Measurements from ENCODE around the gene PTK7. TPM values are rescaled to one million over a fixed set of nuclear protein-coding genes. Genes with fewer than 3 reads are reported as not detected.

Gene PTK7
- total RNA-seq, 1 experiment from 2014 or later = 105 TPM

DNA sequence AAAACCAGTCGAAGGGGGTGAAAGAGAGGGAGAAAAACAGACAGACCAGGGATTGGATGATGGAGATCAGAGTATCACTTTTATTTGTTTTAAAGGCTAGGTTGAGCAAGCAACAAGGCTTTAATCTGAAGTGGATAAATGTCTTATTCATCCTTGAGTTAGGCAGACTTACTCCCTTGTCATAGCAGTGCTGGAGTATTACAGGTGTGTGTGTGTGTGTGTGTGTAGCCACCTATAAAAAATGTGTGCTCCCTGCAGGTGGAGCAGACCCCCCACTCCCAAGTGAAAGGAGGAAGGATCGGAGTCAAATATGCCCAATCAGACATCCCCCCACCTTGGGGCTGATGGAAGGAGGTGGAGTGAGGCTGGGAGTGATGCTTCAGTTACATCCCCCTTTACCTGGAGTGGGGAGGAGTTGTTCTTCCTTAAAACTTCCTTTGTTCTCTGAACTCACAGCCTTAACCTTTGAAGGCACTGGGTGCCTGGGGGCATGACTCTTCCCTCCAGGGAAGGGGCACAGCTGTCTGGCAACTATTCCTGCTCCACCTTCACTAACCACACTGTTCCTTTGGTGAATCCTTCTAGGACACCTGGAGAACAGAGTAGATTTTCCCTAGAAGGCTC lies 27.3 kb downstream of the PTK7 start (continued):
- TF ChIP-seq TCF7L2 (IDR thresholded peaks at IDR 0.05; ENCODE audit: borderline replicate concordance, extremely low read depth, insufficient read depth, insufficient read length) = no peak
- TF ChIP-seq JUND (IDR thresholded peaks at IDR 0.05) = no peak
- TF ChIP-seq EGR1 (IDR thresholded peaks at IDR 0.05; ENCODE audit: low read depth) = no peak
- TF ChIP-seq CBX3 (IDR thresholded peaks at IDR 0.05; ENCODE audit: low read depth) = no peak

DNA sequence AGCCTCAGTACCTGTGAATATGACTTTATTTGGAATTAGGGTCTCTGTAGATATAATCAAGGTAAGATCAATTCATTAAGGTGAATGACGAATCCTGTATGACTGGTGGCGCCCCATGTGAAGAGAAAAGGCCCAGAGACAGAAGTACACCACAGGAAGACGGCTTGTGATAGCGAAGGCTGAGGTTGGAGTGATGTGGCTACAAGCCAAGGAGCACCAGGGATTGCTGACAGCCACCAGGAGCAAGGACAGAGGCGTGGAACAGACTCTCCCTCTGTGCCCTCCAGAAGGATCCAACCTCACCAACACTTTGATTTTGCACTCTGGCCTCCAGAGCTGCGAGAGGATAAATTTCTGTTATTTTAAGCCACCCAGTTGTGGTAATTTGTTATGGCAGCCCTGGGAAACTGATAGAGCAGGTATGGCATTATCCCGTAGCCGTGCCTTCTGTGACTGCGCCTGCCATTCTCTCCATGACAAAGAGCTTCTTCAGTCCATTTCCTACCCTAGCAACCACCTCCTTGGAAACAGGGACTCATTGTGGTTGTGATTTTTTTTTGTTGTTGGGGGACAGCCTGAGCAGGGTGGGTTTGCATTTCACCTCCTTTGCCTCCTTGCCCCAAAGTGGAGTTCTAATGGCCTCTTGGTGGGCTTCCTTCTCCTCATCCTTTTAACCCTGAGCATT lies 29.6 kb downstream of the PTK7 start:
- POLR2A ChIA-PET = interaction anchor here (0.6 kb wide), 1 partner anchor 16 kb away, joined by 4 read pairs; no protein-coding TSS in a partner anchor
- Histone ChIP-seq H3K27me3 (ENCODE audit: insufficient read depth, low read length) (no peaks in the 10 kb centered on the region), H3K9me3 (ENCODE audit: control insufficient read depth in 1 of 2, insufficient read depth in 1 of 2, low read depth in 1 of 2, low read length in 2 of 2) (no peaks in the 10 kb centered on the region), H3K36me3 (ENCODE audit: control insufficient read depth in 1 of 2, insufficient read depth in 2 of 2, low read length in 2 of 2) (no peaks in the 10 kb centered on the region), H3K4me3 (replicated peaks in 1 of 2; ENCODE audit: low read depth in 1 of 2, low read length in 2 of 2) (no peak overlapping the region), H3K9ac (ENCODE audit: low read length) (no peak overlapping the region), H2AFZ (ENCODE audit: low read depth, low read length, poor library complexity, severe bottlenecking) (no peak overlapping the region), H3K9me2 (ENCODE audit: insufficient read depth) (no peaks in the 10 kb centered on the region), H3K4me2 (ENCODE audit: low read length) (no peak overlapping the region), H3K79me2 (ENCODE audit: insufficient read depth, low read length) (peaks cover 42% of the 10 kb centered on the region), H3K4me1 (ENCODE audit: control insufficient read depth in 1 of 2, insufficient read depth in 2 of 2, low read length in 2 of 2) (peaks cover 8 to 13% of the 10 kb centered on the region in 2 experiments; a peak in 2 of 4 replicates), H4K20me1 (ENCODE audit: insufficient read depth) (0 out of 2 replicates have a peak, but pooled peaks cover 8% of the 10 kb centered on the region), H3K27ac (ENCODE audit: low read depth, low read length) (no peak overlapping the region)
- no peak for DNase-seq (ENCODE audit: low read depth, low spot score)
- CTCF ChIA-PET = no interaction called here
- no peak for ATAC-seq
- RAD21 ChIA-PET (ENCODE audit: low non-redundant PET in 1 of 2, low total read pairs in 2 of 2, uncharacterized antibody in 2 of 2, unreplicated experiment in 2 of 2) = no interaction called here
- no TSS peak for BruUV-seq (replicated peaks)
- intact Hi-C loops (cut with micrococcal nuclease) = no loop called here
- TF ChIP-seq EZH2phosphoT487 (IDR thresholded peaks at IDR 0.05; ENCODE audit: borderline replicate concordance) (no peak), POLR2AphosphoS5 (IDR thresholded peaks at IDR 0.05; ENCODE audit: low read depth, low read length) (no peak), SP1 (IDR thresholded peaks at IDR 0.05; ENCODE audit: low read depth) (no peak), EGR1 (IDR thresholded peaks at IDR 0.05; ENCODE audit: low read depth) (no peak), ZNF274 (IDR thresholded peaks at IDR 0.05; ENCODE audit: low read depth, low read length) (no peak), TCF7L2 (IDR thresholded peaks at IDR 0.05; ENCODE audit: borderline replicate concordance, extremely low read depth, insufficient read depth, insufficient read length) (no peak), FOSL1 (IDR thresholded peaks at IDR 0.05; ENCODE audit: low read depth) (no peak), CEBPB (IDR thresholded peaks at IDR 0.05; ENCODE audit: low read depth) (no peak), RAD21 (IDR thresholded peaks at IDR 0.05; ENCODE audit: low read depth) (no peak), SRF (IDR thresholded peaks at IDR 0.05; ENCODE audit: low read depth) (no peak), SIN3A (IDR thresholded peaks at IDR 0.05; ENCODE audit: low read depth) (no peak), CBX3 (IDR thresholded peaks at IDR 0.05; ENCODE audit: low read depth) (no peak), YY1 (IDR thresholded peaks at IDR 0.05; ENCODE audit: extremely low read depth, insufficient replicate concordance, low read depth, low read length) (no peak), JUND (IDR thresholded peaks at IDR 0.05) (no peak), ZFX (IDR thresholded peaks at IDR 0.05) (no peak), EZH2 (IDR thresholded peaks at IDR 0.05) (no peak)
- TF ChIP-seq, protein P1, sequence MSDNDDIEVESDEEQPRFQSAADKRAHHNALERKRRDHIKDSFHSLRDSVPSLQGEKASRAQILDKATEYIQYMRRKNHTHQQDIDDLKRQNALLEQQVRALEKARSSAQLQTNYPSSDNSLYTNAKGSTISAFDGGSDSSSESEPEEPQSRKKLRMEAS (IDR thresholded peaks at IDR 0.05) = no peak
- TF ChIP-seq, protein P2, sequence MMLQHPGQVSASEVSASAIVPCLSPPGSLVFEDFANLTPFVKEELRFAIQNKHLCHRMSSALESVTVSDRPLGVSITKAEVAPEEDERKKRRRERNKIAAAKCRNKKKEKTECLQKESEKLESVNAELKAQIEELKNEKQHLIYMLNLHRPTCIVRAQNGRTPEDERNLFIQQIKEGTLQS (IDR thresholded peaks at IDR 0.05) = no peak
- TF ChIP-seq, protein P3, sequence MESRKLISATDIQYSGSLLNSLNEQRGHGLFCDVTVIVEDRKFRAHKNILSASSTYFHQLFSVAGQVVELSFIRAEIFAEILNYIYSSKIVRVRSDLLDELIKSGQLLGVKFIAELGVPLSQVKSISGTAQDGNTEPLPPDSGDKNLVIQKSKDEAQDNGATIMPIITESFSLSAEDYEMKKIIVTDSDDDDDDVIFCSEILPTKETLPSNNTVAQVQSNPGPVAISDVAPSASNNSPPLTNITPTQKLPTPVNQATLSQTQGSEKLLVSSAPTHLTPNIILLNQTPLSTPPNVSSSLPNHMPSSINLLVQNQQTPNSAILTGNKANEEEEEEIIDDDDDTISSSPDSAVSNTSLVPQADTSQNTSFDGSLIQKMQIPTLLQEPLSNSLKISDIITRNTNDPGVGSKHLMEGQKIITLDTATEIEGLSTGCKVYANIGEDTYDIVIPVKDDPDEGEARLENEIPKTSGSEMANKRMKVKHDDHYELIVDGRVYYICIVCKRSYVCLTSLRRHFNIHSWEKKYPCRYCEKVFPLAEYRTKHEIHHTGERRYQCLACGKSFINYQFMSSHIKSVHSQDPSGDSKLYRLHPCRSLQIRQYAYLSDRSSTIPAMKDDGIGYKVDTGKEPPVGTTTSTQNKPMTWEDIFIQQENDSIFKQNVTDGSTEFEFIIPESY (IDR thresholded peaks at IDR 0.05; ENCODE audit: extremely low read depth, insufficient replicate concordance, low read length) = no peak
